GM18951 (cell line): ENCODE data around the gene HOXD8.

Experiments
- POLR2A ChIP-seq: IDR thresholded peaks from 4 replicates; pipeline ENCODE4 v1.6.1; 2011; ENCODE audit warnings: mild to moderate bottlenecking; ENCODE audit not compliant: insufficient read length, insufficient read depth; ENCODE audit errors: extremely low read depth
- in situ Hi-C: fragments of 300-500 bp; cut with MboI; formaldehyde crosslinking; loops from one replicate; pipeline ENCODE4 v1.12.0; 2022; ENCODE audit warnings: low sequenced_read_pairs, mixed read lengths, inconsistent platforms; ENCODE audit not compliant: unreplicated experiment

HOXD8 gene

DNA sequence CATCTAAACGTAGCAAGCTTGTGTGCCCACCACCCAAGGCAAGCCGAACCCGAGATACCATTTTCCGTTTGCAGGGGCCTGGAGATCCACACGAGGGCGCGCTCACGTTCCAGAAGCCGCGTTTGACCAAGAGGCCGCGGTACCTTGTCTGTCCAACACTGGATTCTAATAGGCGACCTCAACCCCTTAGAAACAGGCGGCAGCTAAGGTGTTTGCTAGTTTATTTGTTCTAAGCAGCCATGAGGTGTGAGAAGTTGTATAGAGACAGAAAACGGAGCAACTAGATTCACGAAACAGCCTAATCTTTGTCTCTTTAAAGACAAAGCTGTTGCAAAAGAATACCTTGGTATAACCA, 18.2 kb upstream of the HOXD8 start:
- in situ Hi-C loops = no loop called here
- TF ChIP-seq POLR2A = no peak

- in situ Hi-C loops = no loop called here
- no peak for TF ChIP-seq POLR2A
Measured at GRCh38 chr2:176111846-176112374, 17.6 kb upstream of the HOXD8 start.

DNA sequence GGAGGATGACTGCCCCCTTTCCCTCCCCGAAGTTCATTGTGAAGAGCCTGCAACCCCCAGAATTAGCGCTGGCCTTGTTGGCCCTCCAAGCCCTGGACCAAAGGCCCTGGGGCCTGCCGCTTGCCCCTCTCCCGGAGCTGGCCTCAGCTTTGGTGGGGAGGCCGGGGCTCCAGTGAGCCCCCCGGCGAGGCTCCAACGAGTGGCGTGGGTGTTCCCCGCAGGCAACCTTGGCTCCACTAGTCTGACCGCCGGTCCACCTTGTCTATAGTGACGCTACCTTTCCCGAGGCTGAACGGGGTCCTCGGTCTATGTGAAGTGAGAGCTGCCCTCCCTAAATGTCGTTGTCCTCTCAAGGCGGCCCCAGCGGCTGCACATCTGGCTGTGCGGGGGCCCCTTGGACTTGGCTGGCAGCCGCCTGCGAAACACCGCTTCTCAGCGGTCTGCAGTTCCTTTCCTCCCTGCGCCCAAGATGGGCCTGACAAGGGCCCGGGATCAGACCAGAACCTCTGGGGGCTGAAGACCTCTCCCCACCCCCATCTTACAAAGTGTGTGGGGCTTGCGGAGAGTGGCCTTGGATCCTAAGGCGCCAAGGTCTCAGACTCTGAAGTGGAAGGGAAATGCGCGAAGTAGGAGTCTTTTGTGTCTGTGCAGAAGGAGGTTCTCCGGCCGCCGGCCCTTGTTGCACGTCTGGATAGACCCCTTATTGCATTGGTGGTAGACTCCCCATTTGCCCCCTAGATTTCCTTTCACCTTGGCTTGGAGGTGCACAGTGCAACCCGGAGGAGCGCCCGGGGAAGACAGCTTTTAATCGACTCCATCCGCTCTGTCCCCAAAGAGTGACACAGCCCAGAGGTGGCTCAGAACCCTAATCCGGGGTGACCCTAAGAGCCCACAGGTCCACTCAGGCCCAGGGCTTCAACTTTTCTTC, 16.9 kb upstream of the HOXD8 start:
- in situ Hi-C loops = no loop called here
- TF ChIP-seq POLR2A = no peak

DNA sequence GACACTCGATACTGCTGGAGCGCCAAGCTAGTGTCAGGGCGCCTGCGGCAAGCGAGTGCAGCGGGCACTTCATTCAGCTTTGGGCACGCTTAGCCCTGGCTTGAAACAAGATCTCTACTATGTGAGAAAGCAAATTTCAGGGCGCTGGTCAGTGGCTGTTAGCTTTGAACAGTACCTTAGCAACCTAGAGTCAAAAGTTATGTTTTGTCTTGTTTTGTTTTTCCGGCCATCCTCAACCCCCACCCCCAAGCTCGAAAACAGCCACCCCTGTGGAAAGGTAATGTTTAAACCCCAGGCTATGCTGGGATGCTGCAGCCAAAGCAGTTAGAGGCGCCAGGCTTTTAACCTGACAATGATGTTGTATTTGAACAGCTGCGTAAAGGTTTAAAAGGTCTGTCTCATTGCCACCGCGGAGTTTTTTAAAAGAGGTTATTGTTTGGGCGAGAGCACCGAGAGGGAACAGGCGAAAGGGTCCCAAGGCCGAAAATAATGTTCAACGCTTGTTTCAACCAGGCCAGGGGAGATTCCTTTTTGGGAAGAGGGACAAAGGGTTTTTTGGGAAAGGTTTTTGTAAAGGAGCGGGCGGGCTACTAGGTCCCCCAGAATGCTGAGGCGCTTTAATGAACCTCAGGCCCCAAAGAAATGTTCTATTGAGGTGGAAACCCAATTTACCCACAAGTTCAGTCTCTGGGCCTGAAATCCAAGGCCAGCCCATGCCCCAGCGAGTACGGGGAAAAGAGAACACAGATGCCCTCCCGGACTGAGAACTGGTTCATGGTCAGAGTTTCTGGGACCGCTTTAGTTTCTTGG, 15.2 kb upstream of the HOXD8 start:
- TF ChIP-seq POLR2A = no peak
- in situ Hi-C loops = no loop called here

DNA sequence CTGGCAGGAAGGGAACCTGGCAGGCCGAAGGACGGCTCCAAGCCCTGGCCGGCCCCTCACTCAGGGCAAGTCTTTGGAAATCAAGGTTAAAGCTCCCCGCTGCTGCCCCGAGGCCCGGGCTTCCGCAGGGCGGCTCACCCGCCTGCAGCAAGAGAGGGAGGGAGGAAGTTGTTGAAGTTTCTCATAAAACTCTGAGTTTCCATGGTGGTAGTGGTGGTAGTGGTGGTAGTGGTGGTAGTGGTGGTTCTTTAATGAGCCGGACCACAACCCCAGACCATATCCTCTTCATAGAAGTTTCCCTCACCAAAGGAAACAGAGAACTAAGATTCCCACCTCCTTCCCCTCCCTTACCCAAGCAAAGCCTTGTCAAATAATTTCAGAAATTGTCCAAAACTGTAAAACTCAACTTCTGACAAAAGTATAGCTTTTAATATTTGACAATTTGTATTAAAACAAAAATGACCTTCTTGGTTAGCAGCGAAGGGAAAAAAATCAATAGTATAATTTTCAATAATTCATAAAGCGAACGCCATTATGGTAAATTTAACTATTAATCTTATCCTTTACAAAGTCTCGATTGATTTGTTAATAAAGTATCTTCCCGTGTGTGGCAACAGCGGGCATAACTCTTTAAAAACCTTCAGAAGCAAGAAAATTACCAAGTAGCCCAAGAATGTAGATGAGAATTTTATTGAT, 14.4 kb upstream of the HOXD8 start:
- TF ChIP-seq POLR2A = no peak
- in situ Hi-C loops = no loop called here

DNA sequence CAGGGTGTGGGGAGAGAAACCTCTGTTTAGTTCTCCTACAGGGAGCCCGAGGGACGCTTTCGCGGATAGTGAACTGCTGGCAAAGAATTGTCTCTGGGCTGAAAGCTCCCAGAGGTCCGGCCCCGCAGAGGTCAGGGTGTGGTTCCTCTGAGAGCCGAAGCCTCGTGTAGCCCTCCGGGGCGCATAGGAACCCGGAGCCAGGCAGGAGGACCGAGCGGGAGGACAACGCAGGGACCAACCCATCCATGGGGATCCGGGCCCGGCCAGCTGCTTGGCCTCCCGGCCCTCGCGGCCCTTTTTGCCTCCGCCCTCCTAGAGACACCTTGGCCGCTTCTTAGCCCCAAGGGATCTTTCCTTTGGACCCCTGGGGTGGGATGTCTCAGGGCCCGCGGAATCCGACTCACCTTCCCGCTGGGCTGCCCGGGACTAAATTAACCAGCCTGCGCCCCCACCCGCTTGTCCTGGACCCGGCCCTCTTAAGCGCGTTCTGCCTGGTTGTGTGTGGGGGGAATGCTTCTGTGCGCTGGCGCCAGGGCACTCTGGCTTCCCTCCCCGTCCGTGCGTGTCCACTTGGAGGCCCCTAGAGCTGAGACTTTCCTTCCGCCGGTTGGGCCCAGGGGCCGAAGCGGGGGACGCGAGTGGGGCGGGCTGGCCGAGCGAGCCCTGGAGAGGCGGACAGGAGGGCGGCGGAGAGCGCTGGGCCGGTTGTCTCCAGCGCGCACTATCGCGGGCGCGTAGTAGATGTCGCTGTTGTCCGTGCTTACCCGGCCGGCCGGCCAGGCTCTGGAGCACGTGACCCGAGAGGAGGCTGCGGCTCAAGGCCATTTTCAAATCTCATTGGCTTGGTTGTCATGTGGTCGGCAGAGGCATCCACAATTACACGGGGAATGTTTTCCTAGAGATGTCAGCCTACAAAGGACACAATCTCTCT, 13.4 kb upstream of the HOXD8 start, which contains the start of gene HOXD10:
Gene HOXD10, plus strand, starts transcription at position 896 of the 931 bp plus-strand sequence. CDS start 56 bp downstream, outside the sequence.
- TF ChIP-seq POLR2A = no peak
- in situ Hi-C loops = no loop called here

GRCh38 chr2:176117162-176117822, 12.2 kb upstream of the HOXD8 start:
- TF ChIP-seq POLR2A = no peak
- in situ Hi-C loops = no loop called here

DNA sequence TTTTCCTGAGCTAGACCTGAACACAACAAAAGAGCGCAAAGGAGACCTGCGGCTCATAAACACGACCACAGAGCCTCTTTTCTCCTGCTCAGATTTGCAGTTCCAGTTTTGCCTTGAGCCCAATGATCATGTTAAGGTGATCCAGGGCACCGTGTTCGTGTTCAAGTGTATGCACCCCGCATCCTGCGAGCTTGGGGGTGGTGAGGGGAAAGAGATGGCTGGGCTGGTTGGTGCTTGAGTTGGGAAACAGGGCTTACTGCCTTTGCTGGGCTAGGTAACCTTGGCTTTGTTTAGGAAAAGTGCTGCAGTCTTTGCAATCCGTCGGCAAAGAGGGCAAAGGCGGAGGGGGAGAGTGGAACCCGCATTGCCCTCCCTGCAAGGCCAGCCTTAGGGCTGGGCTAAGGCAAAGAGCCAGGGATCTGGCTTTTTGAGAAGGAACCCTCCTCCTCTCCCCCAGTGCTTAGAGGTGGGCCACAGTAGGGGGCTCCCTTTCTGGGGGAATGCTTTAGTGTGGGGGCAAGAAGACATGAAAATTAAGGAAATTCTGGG, 11.6 kb upstream of the HOXD8 start:
- TF ChIP-seq POLR2A = no peak
- in situ Hi-C loops = no loop called here

- TF ChIP-seq POLR2A = no peak
- in situ Hi-C loops = no loop called here
Measured at GRCh38 chr2:176118601-176119339, 10.7 kb upstream of the HOXD8 start.

GRCh38 chr2:176120364-176121189, 8.9 kb upstream of the HOXD8 start:
- no peak for TF ChIP-seq POLR2A
- in situ Hi-C loops = loop anchor here (10.0 kb wide), 2 partner anchors 514 to 1024 kb away; no protein-coding TSS in a partner anchor
